GM20000 (cell line): ENCODE measurements around the gene PI16.

Source experiments
- DNase-seq: peaks from one replicate; pipeline ENCODE4 v3.0.0; 2012; ENCODE audit warnings: low spot score
- TF ChIP-seq, protein P1 (sequence below): IDR thresholded peaks from 2 replicates; pipeline ENCODE4 v1.5.1; 2012; ENCODE audit warnings: mild to moderate bottlenecking, control low read depth; ENCODE audit errors: extremely low read depth, missing control alignments

Gene PI16

DNA sequence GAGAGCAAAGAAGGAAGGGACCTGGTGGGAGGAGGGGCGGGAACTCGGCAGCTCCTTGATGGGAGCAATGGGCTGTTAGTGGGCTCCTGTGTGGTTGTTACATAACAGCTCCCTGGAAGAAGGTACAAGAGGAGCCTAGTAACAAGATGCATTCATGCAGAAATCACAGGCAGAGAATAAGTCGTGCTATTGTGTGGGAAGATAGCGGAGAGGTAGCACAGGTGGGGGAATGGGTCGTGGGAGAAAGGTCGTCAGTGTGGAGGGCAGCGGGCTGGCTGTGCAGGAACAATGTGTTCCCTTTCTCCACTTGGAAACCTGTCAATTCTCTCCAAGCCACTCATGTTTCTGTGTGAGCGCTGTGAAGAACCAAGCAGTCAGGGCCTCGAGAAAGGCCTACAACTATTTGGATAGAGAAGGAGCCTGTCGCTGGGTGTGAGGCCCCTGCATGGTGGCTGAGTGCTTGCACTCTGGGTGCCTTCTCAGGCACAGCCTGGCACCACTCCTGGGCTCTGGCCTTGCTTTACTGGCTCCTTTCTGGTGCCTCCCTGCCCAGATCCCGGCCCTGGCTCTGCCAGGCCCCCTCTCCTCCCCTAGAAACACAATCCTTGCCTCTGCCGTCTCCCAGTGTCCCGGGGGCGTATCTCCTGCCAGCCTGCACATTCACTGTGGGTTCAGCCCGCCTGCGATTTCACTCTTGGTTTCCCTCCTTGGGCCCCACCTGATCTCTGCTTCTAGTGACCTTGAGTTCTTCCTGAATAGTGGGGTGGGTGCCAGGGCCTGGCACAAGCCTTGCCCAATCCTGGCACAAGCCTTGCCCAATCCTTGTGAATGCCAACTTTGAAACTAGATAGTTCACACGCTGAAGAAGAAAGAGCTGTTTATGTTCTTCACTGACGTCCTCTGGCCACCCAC lies 43.5 kb downstream of the PI16 start:
- DNase-seq: no peak
- TF ChIP-seq, protein P1, sequence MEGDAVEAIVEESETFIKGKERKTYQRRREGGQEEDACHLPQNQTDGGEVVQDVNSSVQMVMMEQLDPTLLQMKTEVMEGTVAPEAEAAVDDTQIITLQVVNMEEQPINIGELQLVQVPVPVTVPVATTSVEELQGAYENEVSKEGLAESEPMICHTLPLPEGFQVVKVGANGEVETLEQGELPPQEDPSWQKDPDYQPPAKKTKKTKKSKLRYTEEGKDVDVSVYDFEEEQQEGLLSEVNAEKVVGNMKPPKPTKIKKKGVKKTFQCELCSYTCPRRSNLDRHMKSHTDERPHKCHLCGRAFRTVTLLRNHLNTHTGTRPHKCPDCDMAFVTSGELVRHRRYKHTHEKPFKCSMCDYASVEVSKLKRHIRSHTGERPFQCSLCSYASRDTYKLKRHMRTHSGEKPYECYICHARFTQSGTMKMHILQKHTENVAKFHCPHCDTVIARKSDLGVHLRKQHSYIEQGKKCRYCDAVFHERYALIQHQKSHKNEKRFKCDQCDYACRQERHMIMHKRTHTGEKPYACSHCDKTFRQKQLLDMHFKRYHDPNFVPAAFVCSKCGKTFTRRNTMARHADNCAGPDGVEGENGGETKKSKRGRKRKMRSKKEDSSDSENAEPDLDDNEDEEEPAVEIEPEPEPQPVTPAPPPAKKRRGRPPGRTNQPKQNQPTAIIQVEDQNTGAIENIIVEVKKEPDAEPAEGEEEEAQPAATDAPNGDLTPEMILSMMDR: no peak

DNA sequence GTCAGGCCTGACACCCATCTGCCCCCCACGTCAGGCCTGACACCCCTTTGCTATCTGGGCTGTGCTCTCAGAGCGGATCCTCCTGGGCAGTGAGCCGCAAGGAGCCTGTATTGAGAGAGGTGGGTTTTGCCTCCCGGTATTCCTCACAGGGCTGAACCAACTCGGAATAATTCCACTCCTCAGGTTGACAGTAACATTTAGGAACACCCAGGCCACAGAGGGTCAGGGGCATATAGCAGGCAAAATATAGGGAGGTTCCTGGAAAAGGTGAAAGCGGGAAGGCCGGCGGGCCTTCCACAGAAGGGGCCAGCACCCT lies 44.1 kb downstream of the PI16 start:
- TF ChIP-seq, protein P1: no peak
- DNase-seq: no peak

DNA sequence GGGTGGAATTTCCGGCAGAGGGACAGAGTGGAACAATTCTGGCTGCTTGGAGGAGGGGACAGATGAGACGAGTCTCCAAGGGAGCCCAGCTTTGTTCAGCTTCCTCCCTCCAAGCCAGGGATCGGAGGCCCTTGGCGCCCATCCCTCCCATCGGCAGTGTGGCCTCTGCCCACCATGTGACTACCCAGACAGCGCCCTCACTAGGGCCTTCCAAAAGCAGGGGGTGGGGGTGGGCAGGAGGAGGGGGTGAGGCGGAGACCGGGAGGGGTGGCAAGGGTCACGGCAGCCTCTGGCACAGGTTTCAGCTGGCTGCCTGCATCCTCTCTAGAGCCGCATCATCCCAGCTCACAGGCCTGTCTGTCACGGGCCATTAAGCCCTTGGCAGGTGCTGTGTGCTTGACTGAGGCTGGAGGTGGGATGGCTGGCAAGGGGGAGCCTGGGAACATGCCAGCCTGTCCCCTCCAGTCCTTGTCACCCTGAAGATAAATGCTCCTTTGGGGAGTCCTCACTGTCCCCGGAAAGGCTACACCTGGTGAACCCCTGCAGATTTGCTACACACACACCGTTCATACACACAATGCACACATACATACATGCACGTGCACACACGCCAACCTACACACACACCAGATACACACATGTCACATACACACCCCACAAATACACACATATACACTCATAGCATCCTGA lies 44.7 kb downstream of the PI16 start:
- no peak for DNase-seq
- TF ChIP-seq, protein P1: no peak

DNA sequence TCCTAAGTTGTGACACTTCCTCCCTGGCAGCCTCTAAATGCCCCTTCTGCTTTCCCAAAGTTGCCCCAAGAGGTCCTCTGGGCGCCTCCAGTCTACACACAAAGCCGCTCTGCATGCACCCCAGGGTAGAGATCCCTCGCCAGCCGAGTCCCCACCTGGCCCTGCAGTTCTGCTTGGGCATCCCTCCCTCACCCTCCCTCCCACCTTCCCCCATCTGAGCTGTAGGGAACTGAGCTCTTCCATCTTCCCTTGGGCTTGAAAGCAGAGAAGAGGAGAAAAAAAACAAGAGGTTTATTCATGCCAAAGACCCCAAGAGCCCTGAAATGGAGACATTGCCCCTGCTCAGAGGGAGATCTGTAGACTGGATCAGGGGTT lies 45.2 kb downstream of the PI16 start:
- TF ChIP-seq, protein P1: no peak

DNA sequence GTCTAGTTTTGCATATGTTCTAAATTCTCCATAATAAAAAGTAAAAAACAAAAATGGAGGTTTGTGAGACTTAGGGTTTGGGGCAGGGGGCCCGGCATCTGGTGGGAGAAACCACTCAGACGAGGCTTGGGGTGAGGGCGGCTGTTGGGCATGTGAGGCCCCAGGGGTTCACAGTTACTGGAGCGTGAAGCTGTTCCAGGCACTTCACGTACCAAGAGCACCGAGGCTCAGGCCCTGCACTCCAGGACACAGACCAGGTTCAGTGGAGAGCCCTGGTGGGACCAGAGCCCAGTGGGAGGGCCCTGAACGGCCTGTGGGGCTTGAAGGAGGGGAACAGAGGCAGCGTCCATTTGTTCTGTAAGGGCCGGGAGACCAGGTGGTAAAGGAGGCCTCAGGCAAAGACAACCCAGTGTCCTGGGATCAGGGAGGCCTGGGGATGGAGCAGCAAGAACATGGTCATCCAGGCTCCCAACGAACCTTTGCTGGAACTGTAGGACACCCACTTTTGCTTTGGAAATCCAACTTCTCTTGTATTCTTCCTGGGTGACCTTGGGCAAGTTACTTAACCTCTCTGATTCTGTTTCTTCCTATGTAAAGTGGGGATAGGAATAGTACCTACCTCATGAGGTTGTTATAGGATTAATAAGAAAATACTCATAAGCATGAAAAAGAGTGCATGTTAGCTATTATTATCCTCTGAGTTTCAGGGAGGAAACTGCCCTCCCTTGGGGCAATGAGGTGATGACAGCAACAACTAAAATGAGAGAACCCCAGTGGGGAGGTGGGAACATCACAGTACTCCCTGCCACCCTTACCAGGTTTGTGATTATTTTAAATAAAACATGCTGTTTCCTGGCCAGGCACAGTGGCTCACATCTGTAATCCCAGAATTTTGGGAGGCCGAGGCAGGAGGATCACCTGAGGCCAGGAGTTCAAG lies 49.8 kb downstream of the PI16 start:
- TF ChIP-seq, protein P1: no peak
- peak; percentile 51 for DNase-seq

More for the DNA sequence above, 45.2 kb downstream of the PI16 start:
- no peak for DNase-seq

DNA sequence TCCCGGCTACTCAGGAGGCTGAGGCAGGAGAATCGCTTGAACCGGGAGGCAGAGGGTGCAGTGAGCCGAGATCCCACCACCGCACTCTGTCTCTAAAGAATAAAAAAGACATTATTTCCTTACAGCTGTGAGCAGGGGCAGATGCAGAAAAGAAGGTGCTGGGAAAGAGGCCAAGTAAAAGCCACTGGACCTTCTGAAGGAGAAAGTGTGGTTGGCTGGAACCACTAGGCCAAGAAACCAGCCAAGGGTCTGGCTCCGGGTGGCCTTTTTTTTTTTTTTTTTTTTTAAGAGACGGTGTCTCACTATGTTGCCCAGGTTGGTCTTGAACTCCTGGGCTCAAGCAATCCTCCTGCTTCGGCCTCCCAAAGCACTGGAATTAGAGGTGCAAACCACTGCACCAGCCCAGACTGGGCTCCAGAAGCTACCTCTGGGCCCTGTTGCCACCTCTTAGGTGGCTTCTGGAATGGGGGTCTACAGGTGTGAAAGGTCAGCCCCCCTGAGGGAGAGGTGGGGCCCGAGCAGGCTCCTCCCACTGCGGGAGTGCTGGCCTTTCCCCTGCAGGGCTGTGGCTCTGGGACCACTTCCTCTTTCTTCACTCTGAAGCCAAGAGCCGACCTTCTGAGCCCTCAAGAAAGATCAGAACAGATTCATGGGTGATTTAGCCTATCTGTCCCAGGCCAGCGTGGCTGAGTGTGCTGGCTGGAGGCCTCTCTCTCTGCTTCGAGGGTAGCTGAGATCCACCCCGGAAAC lies 50.7 kb downstream of the PI16 start, which contains the start of gene FGD2:
Gene FGD2, plus strand, starts transcription at position 595 of the 750 bp plus-strand sequence. CDS start 163 bp downstream, outside the sequence.
- TF ChIP-seq, protein P1: no peak
- DNase-seq: peak; percentile 88
